OCI-LY7 (cell line): ENCODE results near the gene CSNK2A1.

Experiments
- EZH2phosphoT487 ChIP-seq: fragments of 200-600 bp; sonication (generic); IDR thresholded peaks from 2 replicates; pipeline ENCODE4 v1.6.1; 2018; ENCODE audit warnings: low read depth, borderline replicate concordance, mild to moderate bottlenecking, mixed run types, antibody characterized with exemption, low read length, moderate library complexity, mixed read lengths
- TF ChIP-seq, protein P1 (sequence below): fragments of 200-600 bp; sonication (generic); conservative IDR thresholded peaks from 2 replicates; pipeline ENCODE4 v1.5.1; 2014; ENCODE audit warnings: mild to moderate bottlenecking, antibody characterized with exemption, low read length, moderate library complexity, mixed read lengths

DNA sequence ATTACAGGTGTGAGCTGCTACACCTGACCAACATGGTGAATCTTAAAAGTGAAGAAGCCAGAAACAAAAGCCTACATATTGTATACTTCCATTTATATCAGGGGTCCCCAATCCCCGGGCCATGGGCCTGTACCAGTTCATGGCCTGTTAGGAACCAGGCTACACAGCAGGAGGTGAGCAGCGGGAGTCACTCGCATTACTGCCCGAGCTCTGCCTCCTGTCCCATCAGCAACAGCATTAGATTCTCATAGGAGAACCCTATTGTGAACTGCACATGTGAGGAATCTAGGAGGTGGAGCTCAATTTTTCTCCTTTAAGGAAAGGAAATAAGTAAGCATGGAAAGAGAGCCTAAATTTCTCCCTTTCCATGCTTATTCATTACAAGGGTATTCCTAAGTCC, 21.7 kb downstream of the CSNK2A1 start:
- TF ChIP-seq, protein P1, sequence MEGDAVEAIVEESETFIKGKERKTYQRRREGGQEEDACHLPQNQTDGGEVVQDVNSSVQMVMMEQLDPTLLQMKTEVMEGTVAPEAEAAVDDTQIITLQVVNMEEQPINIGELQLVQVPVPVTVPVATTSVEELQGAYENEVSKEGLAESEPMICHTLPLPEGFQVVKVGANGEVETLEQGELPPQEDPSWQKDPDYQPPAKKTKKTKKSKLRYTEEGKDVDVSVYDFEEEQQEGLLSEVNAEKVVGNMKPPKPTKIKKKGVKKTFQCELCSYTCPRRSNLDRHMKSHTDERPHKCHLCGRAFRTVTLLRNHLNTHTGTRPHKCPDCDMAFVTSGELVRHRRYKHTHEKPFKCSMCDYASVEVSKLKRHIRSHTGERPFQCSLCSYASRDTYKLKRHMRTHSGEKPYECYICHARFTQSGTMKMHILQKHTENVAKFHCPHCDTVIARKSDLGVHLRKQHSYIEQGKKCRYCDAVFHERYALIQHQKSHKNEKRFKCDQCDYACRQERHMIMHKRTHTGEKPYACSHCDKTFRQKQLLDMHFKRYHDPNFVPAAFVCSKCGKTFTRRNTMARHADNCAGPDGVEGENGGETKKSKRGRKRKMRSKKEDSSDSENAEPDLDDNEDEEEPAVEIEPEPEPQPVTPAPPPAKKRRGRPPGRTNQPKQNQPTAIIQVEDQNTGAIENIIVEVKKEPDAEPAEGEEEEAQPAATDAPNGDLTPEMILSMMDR = no peak
- TF ChIP-seq EZH2phosphoT487 = no peak
